ENCODE data around the gene CDK7.

Gene CDK7

DNA sequence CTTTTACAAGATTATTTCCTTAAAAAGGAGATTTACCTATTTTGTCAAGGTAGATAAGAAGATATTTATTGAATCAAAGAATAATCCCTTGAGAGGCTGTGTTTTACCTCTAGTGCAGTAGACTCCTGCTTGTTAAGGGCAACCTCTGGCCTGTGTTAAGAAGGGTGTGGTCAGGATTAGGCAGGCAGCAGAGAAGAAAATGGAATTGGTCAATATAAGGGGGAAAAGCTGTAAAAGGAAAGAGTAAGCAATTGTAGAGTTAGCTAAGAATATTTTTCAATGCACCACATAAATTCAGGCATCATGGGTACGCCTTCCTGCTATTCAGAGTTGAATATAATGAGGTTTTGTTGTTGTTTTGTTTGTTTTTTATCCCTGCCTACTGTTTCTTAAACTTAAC lies 91.7 kb downstream of the CDK7 start:
- H2BK5ac ChIP-seq (ENCODE audit: low read depth, low read length, poor library complexity, severe bottlenecking) = no peak overlapping the region
- no peak overlapping the region for H4K91ac ChIP-seq (ENCODE audit: low read length)
- H3K4ac ChIP-seq (ENCODE audit: low read depth in 1 of 2, low read length in 2 of 2) = no peak overlapping the region

More for the DNA sequence above, 91.7 kb downstream of the CDK7 start:
- Histone ChIP-seq H2BK12ac (ENCODE audit: low read length in 2 of 2) (no peak overlapping the region), H4K8ac (ENCODE audit: low read length) (no peak overlapping the region), H2BK15ac (ENCODE audit: low read depth, poor library complexity, severe bottlenecking) (no peak overlapping the region), H2BK120ac (ENCODE audit: low read depth, low read length) (no peak overlapping the region), H3K27me3 (ENCODE audit: control insufficient read depth in 1 of 2, insufficient read depth in 1 of 2, low read length in 2 of 2) (no peaks in the 10 kb centered on the region), H3K4me3 (ENCODE audit: insufficient read depth in 1 of 2, low read depth in 1 of 2, low read length in 2 of 2) (no peak overlapping the region), H3K9me3 (ENCODE audit: control insufficient read depth, low read length) (no peaks in the 10 kb centered on the region), H3K14ac (ENCODE audit: low read length in 2 of 2) (no peak overlapping the region), H3K4me2 (ENCODE audit: low read length, poor library complexity, severe bottlenecking) (no peak overlapping the region), H3K4me1 (ENCODE audit: control insufficient read depth, insufficient read depth, low read depth, low read length) (no peaks in the 10 kb centered on the region), H3K79me1 (replicated peaks; ENCODE audit: low read length, poor library complexity, severe bottlenecking) (no peaks in the 10 kb centered on the region), H3K27ac (ENCODE audit: low read length, poor library complexity, severe bottlenecking) (no peak overlapping the region), H3K23ac (ENCODE audit: low read length in 2 of 2) (no peak overlapping the region), H3K9ac (ENCODE audit: low read length) (no peak overlapping the region), H3K36me3 (ENCODE audit: control insufficient read depth in 1 of 2, insufficient read depth in 2 of 2, low read depth in 1 of 2, low read length in 2 of 2) (no peaks in the 10 kb centered on the region), H2AFZ (ENCODE audit: low read depth, low read length) (no peak overlapping the region), H2AK5ac (ENCODE audit: low read length, severe bottlenecking) (no peak overlapping the region), H3K18ac (ENCODE audit: low read depth in 1 of 2, low read length in 2 of 2) (no peak overlapping the region)
- no peak for DNase-seq
- no CpG with 5 or more reads among the region's 1 CpG for WGBS
